ENCODE measurements around the gene CCNJ. TPM values are rescaled to one million over a fixed set of nuclear protein-coding genes. Genes with fewer than 3 reads are reported as not detected.
A peak's percentile ranks its signal among the peaks of the same experiment; 100 is the strongest.

The CCNJ gene
- total and polyA plus RNA-seq, 9 of the 15 experiments (the other 6 are each of a cell fraction or from before 2014, with no cell fraction given): 0.69 to 15.7 (median 9.2) TPM

- H3K4me2 ChIP-seq (ENCODE audit: insufficient read depth, low read length): no peak overlapping the region
- no TSS peak for BruUV-seq (replicated peaks)
- in situ Hi-C loops (cut with MboI): loop anchor here (5.0 kb wide), 1 partner anchor 85 kb away; the partner anchor contains the start of gene ZNF518A
These were observed 3.7 kb downstream of the CCNJ start for GRCh38 chr10:96047004-96047649.

More at GRCh38 chr10:96047004-96047649, 3.7 kb downstream of the CCNJ start:
- H3K27me3 ChIP-seq (ENCODE audit: control insufficient read depth in 2 of 2, insufficient read depth in 2 of 2, low read length in 2 of 2): no peaks in the 10 kb centered on the region
- H3K79me2 ChIP-seq (ENCODE audit: control insufficient read depth, insufficient read depth, low read length): peaks cover 83% of the 10 kb centered on the region
- TF ChIP-seq REST (IDR thresholded peaks at IDR 0.05; ENCODE audit: borderline replicate concordance) (peak; percentile 43; the same call in 1 of the 2 replicates), REST (CRISPR knock-in tag; IDR thresholded peaks at IDR 0.05; ENCODE audit: low read depth) (no peak), ZNF165 (CRISPR knock-in tag; IDR thresholded peaks at IDR 0.05; ENCODE audit: borderline replicate concordance) (no peak), RAD21 (CRISPR knock-in tag; conservative IDR thresholded peaks at IDR 0.05 in 1 of 2, IDR thresholded peaks at IDR 0.05 in 1 of 2) (peak; percentile 42 to 58; a peak in 3 of 4 replicates), PHB (CRISPR knock-in tag; IDR thresholded peaks at IDR 0.05) (no peak), IFI16 (CRISPR knock-in tag; IDR thresholded peaks at IDR 0.05) (no peak), CTCF (IDR thresholded peaks at IDR 0.05 in 2 of 3, conservative IDR thresholded peaks at IDR 0.05 in 1 of 3; ENCODE audit: insufficient read depth in 2 of 3, low read depth in 1 of 3, low read length in 3 of 3) (peak in 1 of 3 experiments; percentile 47; a peak in 2 of 6 replicates)
- FAIRE-seq (no peak), ATAC-seq (no peak), DNase-seq (ENCODE audit: extremely low read depth in 1 of 4, low spot score in 3 of 4) (no peak)
- WGBS (ENCODE audit: insufficient coverage, low coverage, missing lambda C conversion rate): 97% methylated on average over 4 of the region's 4 CpGs
- POLR2A ChIA-PET: interaction anchor here (0.9 to 1.4 kb wide), 4 partner anchors 8 to 83 kb away, joined by 3 to 4 read pairs (median 3); partner anchors contain the start of gene ZNF518A
- no peak overlapping the region for H3K4me3 ChIP-seq
- H4K20me1 ChIP-seq (replicated peaks; ENCODE audit: control insufficient read depth, insufficient read depth, low read length): 0 out of 2 replicates have a peak, but pooled peaks cover 4% of the 10 kb centered on the region
- no peak overlapping the region for H2AFZ ChIP-seq (ENCODE audit: low read depth, low read length)
- no peak overlapping the region for H3K9ac ChIP-seq (ENCODE audit: insufficient read depth in 1 of 2, low read depth in 2 of 2, low read length in 2 of 2)
- no peaks in the 10 kb centered on the region for H3K9me3 ChIP-seq (replicated peaks; ENCODE audit: control insufficient read depth, insufficient read depth, low read depth, low read length)
- H3K36me3 ChIP-seq (ENCODE audit: control insufficient read depth, insufficient read depth, low read length): peaks cover 52% of the 10 kb centered on the region; the same call in 2 of the 3 replicates
- peaks cover 11 to 16% of the 10 kb centered on the region in 2 experiments; a peak in 4 of 5 replicates for H3K4me1 ChIP-seq (replicated peaks in 1 of 2; ENCODE audit: control insufficient read depth in 2 of 2, insufficient read depth in 2 of 2, low read length in 2 of 2)
- H3K27ac ChIP-seq (ENCODE audit: extremely low read depth, low read depth, low read length): no peak overlapping the region
- intact Hi-C loops (cut with micrococcal nuclease): loop anchor here (5.0 to 10.0 kb wide), 2 partner anchors 105 to 178 kb away; no protein-coding TSS in a partner anchor
- CTCF ChIA-PET (ENCODE audit: low intra/inter-chr PET ratio): interaction anchor here (0.5 kb wide), 1 partner anchor 80 kb away, joined by 5 read pairs; no protein-coding TSS in a partner anchor
- no peaks in the 10 kb centered on the region for H3K9me1 ChIP-seq (ENCODE audit: control insufficient read depth, insufficient read depth, low read length)

Data from K562 (cell line).